Measurements from ENCODE around the gene ABCA12. TPM values are rescaled to one million over a fixed set of nuclear protein-coding genes. Genes with fewer than 3 reads are reported as not detected.

Gene ABCA12
- total and polyA plus RNA-seq, 2 of the 8 experiments (the other 6 are each of a cell fraction or from before 2014, with no cell fraction given) = not detected

DNA sequence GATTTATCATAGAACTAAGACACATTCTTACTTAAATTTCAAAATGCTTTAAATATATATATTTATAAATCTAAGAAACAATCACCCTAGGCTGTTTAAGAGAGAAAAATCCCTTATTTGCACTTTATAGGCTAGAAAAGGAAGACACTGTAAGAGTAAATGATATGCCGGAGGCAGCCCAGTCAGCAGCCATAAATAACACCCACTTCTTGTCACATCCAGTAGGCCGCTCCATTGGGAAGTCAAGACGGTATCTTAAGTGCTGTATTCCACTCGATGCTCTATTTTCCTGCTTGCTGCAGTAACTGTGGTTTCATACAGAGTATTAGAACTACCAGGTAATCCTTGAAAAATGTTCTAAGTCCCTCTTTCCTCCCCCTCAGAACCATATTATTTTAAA, 57.9 kb downstream of the ABCA12 start:
- FAIRE-seq = no peak
- no peak for DNase-seq (ENCODE audit: low read depth in 1 of 2, low spot score in 2 of 2)
- H3K14ac ChIP-seq (ENCODE audit: insufficient read length) = no peak overlapping the region
- TF ChIP-seq NRF1 (IDR thresholded peaks at IDR 0.05; ENCODE audit: low read depth, low read length) (no peak), MAFK (IDR thresholded peaks at IDR 0.05; ENCODE audit: low read depth, low read length) (no peak), FOSL1 (IDR thresholded peaks at IDR 0.05; ENCODE audit: insufficient read depth, low read depth, low read length) (no peak), HDAC6 (IDR thresholded peaks at IDR 0.05; ENCODE audit: low read depth, low read length) (no peak), KDM1A (IDR thresholded peaks at IDR 0.05; ENCODE audit: borderline replicate concordance, low read length) (no peak), JUN (IDR thresholded peaks at IDR 0.05; ENCODE audit: low read depth, low read length) (no peak), BACH1 (IDR thresholded peaks at IDR 0.05; ENCODE audit: low read length) (no peak), HDAC2 (IDR thresholded peaks at IDR 0.05; ENCODE audit: borderline replicate concordance in 1 of 2, low read depth in 2 of 2, low read length in 2 of 2) (no peak), JUND (IDR thresholded peaks at IDR 0.05; ENCODE audit: low read length) (no peak), RBBP5 (IDR thresholded peaks at IDR 0.05; ENCODE audit: borderline replicate concordance, low read depth, low read length) (no peak), KDM4A (IDR thresholded peaks at IDR 0.05; ENCODE audit: low read depth, low read length, severe bottlenecking) (no peak), EZH2 (IDR thresholded peaks at IDR 0.05; ENCODE audit: low read depth, low read length, severe bottlenecking) (no peak), RFX5 (IDR thresholded peaks at IDR 0.05; ENCODE audit: borderline replicate concordance, low read depth, low read length) (no peak), TAF7 (optimal IDR thresholded peaks at IDR 0.05; ENCODE audit: borderline replicate concordance, low read depth, low read length) (no peak)
- TF ChIP-seq, protein P1, sequence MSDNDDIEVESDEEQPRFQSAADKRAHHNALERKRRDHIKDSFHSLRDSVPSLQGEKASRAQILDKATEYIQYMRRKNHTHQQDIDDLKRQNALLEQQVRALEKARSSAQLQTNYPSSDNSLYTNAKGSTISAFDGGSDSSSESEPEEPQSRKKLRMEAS (IDR thresholded peaks at IDR 0.05) = no peak

More for the DNA sequence above, 57.9 kb downstream of the ABCA12 start:
- Histone ChIP-seq H2BK12ac (ENCODE audit: low read depth, low read length) (no peak overlapping the region), H3K18ac (ENCODE audit: extremely low read depth, low read length) (no peak overlapping the region), H4K5ac (ENCODE audit: insufficient read length, low read depth, low read length) (no peak overlapping the region), H3K23me2 (ENCODE audit: low read depth, low read length) (no peaks in the 10 kb centered on the region), H3K79me2 (ENCODE audit: control insufficient read depth in 1 of 2, insufficient read depth in 2 of 2, low read length in 2 of 2) (no peaks in the 10 kb centered on the region), H2BK5ac (ENCODE audit: low read depth, low read length) (no peak overlapping the region), H3K4me1 (replicated peaks in 1 of 4; ENCODE audit: control insufficient read depth in 3 of 4, insufficient read depth in 4 of 4, low read length in 3 of 4) (peaks cover 0 to 2% (median 0%) of the 10 kb centered on the region in 4 experiments; a peak in 1 of 7 replicates), H4K20me1 (replicated peaks in 1 of 2; ENCODE audit: control insufficient read depth in 1 of 2, insufficient read depth in 2 of 2, low read length in 2 of 2) (no peaks in the 10 kb centered on the region), H2AFZ (ENCODE audit: low read length) (no peak overlapping the region), H3K4me2 (ENCODE audit: insufficient read depth in 1 of 2, low read depth in 2 of 2, low read length in 2 of 2) (no peak overlapping the region), H3K79me1 (ENCODE audit: low read depth, low read length) (no peaks in the 10 kb centered on the region), H3K9me3 (ENCODE audit: insufficient read depth in 2 of 2, low read depth in 1 of 2, low read length in 1 of 2) (no peaks in the 10 kb centered on the region), H3K56ac (replicated peaks; ENCODE audit: insufficient read length, low read depth, low read length) (no peak overlapping the region), H3K27me3 (replicated peaks in 1 of 4; ENCODE audit: control insufficient read depth in 3 of 4, extremely low read depth in 1 of 4, insufficient read depth in 3 of 4, low read length in 3 of 4) (no peaks in the 10 kb centered on the region), H2BK15ac (ENCODE audit: low read length) (no peak overlapping the region), H4K8ac (ENCODE audit: extremely low read depth, insufficient read depth, low read length) (no peak overlapping the region), H3K36me3 (ENCODE audit: control insufficient read depth in 2 of 4, insufficient read depth in 4 of 4, low read length in 3 of 4) (no peaks in the 10 kb centered on the region), H3K23ac (ENCODE audit: insufficient read length) (no peak overlapping the region), H3K4me3 (ENCODE audit: extremely low read depth in 1 of 4, insufficient read depth in 2 of 4, low read depth in 3 of 4, low read length in 4 of 4) (no peak overlapping the region), H3K4ac (replicated peaks; ENCODE audit: insufficient read length, low read depth, low read length) (no peak overlapping the region), H4K91ac (replicated peaks; ENCODE audit: insufficient read length, low read length) (no peak overlapping the region), H2AK5ac (ENCODE audit: low read depth, low read length) (no peak overlapping the region), H3K9ac (replicated peaks in 1 of 4; ENCODE audit: extremely low read depth in 1 of 4, low read depth in 3 of 4, low read length in 3 of 4) (no peak overlapping the region), H2BK20ac (ENCODE audit: low read length) (no peak overlapping the region), H3K27ac (ENCODE audit: low read depth, low read length) (no peak overlapping the region), H2BK120ac (replicated peaks; ENCODE audit: low read depth, low read length) (no peak overlapping the region)
- 87% methylated on average over 4 of the region's 4 CpGs; no CpG with 5 or more reads in 1 of the 2 experiments for WGBS, 2 experiments (ENCODE audit: extremely low coverage in 1 of 2, insufficient coverage in 1 of 2, insufficient read length in 1 of 2, insufficient replicate concordance in 2 of 2, low coverage in 1 of 2, low lambda C conversion rate in 2 of 2, missing lambda C conversion rate in 1 of 2)
- POLR2A ChIA-PET (ENCODE audit: partially characterized antibody) = no interaction called here
- CTCF ChIA-PET (ENCODE audit: partially characterized antibody) = no interaction called here
